K562 (cell line): Measurements from ENCODE around the gene RGS14. TPM values are rescaled to one million over a fixed set of nuclear protein-coding genes. Genes with fewer than 3 reads are reported as not detected.

Source experiments
- ARID1B ChIP-seq: fragments of 450-650 bp; IDR thresholded peaks from 2 replicates; pipeline ENCODE4 v1.6.1; 2016; ENCODE audit warnings: antibody characterized with exemption, mild to moderate bottlenecking, inconsistent platforms
- BACH1 ChIP-seq: fragments of 200-800 bp; sonication (Bioruptor generic); IDR thresholded peaks from 2 replicates; pipeline ENCODE4 v1.6.1; 2016; ENCODE audit warnings: missing genetic modification characterization, missing compliant biosample characterization
- BMI1 ChIP-seq: fragments of 150-350 bp; IDR thresholded peaks from 2 replicates; pipeline ENCODE4 v1.6.1; 2014; ENCODE audit warnings: low read length
- CC2D1A ChIP-seq: fragments of 450-650 bp; IDR thresholded peaks from 2 replicates; pipeline ENCODE4 v1.6.1; 2017; ENCODE audit warnings: mild to moderate bottlenecking
- GABPB1 ChIP-seq: sonication (generic); formaldehyde crosslinking; IDR thresholded peaks from 2 replicates; pipeline ENCODE4 v1.8.0; 2022; ENCODE audit warnings: mild to moderate bottlenecking, missing genetic modification reagents
- HEY1 ChIP-seq: fragments of 250-450 bp; sonication (Bioruptor Pico); IDR thresholded peaks from 2 replicates; pipeline ENCODE4 v1.5.0; 2020; ENCODE audit warnings: mild to moderate bottlenecking, moderate library complexity, borderline replicate concordance
- KAT8 ChIP-seq: fragments of 450-650 bp; IDR thresholded peaks from 2 replicates; pipeline ENCODE4 v1.6.1; 2016; ENCODE audit warnings: low read depth, mild to moderate bottlenecking
- KDM1A ChIP-seq, 2 experiments: fragments of 450-650 bp; IDR thresholded peaks; 2 replicates each; pipeline ENCODE4 v1.6.1; 2016; ENCODE audit warnings: mild to moderate bottlenecking in 2 of 2
- L3MBTL2 ChIP-seq: fragments of 450-650 bp; IDR thresholded peaks from 2 replicates; pipeline ENCODE4 v1.6.1; 2016; ENCODE audit warnings: mild to moderate bottlenecking, moderate library complexity
- LCOR ChIP-seq: sonication (generic); formaldehyde crosslinking; IDR thresholded peaks from 2 replicates; pipeline ENCODE4 v1.8.0; 2022; ENCODE audit warnings: mild to moderate bottlenecking, missing genetic modification reagents
- MAFG ChIP-seq: fragments of 450-650 bp; conservative IDR thresholded peaks from 2 replicates; pipeline ENCODE4 v1.6.1; 2016; ENCODE audit warnings: missing genetic modification characterization, missing compliant biosample characterization
- RB1 ChIP-seq: fragments of 450-650 bp; IDR thresholded peaks from 2 replicates; pipeline ENCODE4 v1.6.1; 2017; ENCODE audit warnings: low read depth, mild to moderate bottlenecking
- RBM17 ChIP-seq: fragments of 200-400 bp; formaldehyde crosslinking; IDR thresholded peaks from 2 replicates; pipeline ENCODE4 v1.6.1; 2017; ENCODE audit warnings: low read depth, mild to moderate bottlenecking, low read length, borderline replicate concordance
- RCOR1 ChIP-seq, 2 experiments: IDR thresholded peaks; 2 replicates each; pipeline ENCODE4 v1.6.1; 2012; ENCODE audit warnings: low read depth in 2 of 2, low read length in 2 of 2, borderline replicate concordance in 1 of 2, improper control_type of control experiment in 1 of 2
- SMC3 ChIP-seq: conservative IDR thresholded peaks from 2 replicates; pipeline ENCODE4 v1.6.1; 2011; ENCODE audit warnings: low read depth, low read length, improper control_type of control experiment; ENCODE audit not compliant: insufficient read depth
- ZBTB7A ChIP-seq: IDR thresholded peaks from 2 replicates; pipeline ENCODE4 v1.6.1; 2011; ENCODE audit warnings: low read depth, mild to moderate bottlenecking, low read length, moderate library complexity, borderline replicate concordance; ENCODE audit not compliant: control insufficient read depth
- ZNF224 ChIP-seq: sonication (generic); formaldehyde crosslinking; IDR thresholded peaks from 2 replicates; pipeline ENCODE4 v1.8.0; 2022; ENCODE audit warnings: mild to moderate bottlenecking, missing genetic modification reagents
- ZNF431 ChIP-seq: sonication (generic); formaldehyde crosslinking; IDR thresholded peaks from 2 replicates; pipeline ENCODE4 v1.8.0; 2022; ENCODE audit warnings: mild to moderate bottlenecking, missing genetic modification reagents
- ZNF561 ChIP-seq: fragments of 450-650 bp; formaldehyde crosslinking; conservative IDR thresholded peaks from 2 replicates; pipeline ENCODE4 v1.4.0; 2020; ENCODE audit warnings: mild to moderate bottlenecking, moderate library complexity
- polyA plus RNA-seq, 8 experiments: library from polyadenylated mRNA; depleted of rRNA in 4 of 8; stranded (reverse) in 5 of 8; unstranded in 3 of 8; fragments of >200 nt; fragmentation: Nextera tagmentation in 2 of 8; fragmentation: Illumina TruSeq in 1 of 8; extraction: Ambion mirVana in 2 of 8; extraction: Trizol in 1 of 8; gene quantifications; 2 replicates each; pipeline versions ENCODE4 v1.2.1 to v1.2.3, GENCODE V29; 2011 to 2014; ENCODE audit warnings: inconsistent platforms in 1 of 8, missing spikeins in 1 of 8
- total RNA-seq, 7 experiments: library from RNA; depleted of rRNA in 6 of 7; stranded (reverse); fragments of >200 nt in 6 of 7; fragmentation: Illumina TruSeq in 2 of 7; extraction: Trizol in 2 of 7; gene quantifications; 2 replicates each; pipeline versions ENCODE4 v1.2.1 to v1.2.3, GENCODE V29; 2011 to 2021; ENCODE audit warnings: low replicate concordance in 1 of 7
- TF ChIP-seq, protein P1 (sequence below): fragments of 450-650 bp; IDR thresholded peaks from 2 replicates; pipeline ENCODE4 v1.6.1; 2014; ENCODE audit warnings: low read depth, mild to moderate bottlenecking, moderate library complexity, borderline replicate concordance
- TF ChIP-seq, protein P2 (sequence below): sonication (generic); IDR thresholded peaks from 2 replicates; pipeline ENCODE4 v1.6.1; 2016
- TF ChIP-seq, protein P3 (sequence below): fragments of 250-450 bp; sonication (Bioruptor Pico); IDR thresholded peaks from 2 replicates; pipeline ENCODE4 v1.8.0; 2021; ENCODE audit warnings: mild to moderate bottlenecking, moderate library complexity
- TF ChIP-seq, protein P4 (sequence below): fragments of 450-650 bp; IDR thresholded peaks from one replicate; pipeline ENCODE4 v1.6.1; 2018; ENCODE audit warnings: mild to moderate bottlenecking, moderate library complexity; ENCODE audit not compliant: partially characterized antibody

Gene RGS14
- total and polyA plus RNA-seq, 9 of the 15 experiments (the other 6 are each of a cell fraction or from before 2014, with no cell fraction given) = 0.28 to 75.9 (median 34.5) TPM

DNA sequence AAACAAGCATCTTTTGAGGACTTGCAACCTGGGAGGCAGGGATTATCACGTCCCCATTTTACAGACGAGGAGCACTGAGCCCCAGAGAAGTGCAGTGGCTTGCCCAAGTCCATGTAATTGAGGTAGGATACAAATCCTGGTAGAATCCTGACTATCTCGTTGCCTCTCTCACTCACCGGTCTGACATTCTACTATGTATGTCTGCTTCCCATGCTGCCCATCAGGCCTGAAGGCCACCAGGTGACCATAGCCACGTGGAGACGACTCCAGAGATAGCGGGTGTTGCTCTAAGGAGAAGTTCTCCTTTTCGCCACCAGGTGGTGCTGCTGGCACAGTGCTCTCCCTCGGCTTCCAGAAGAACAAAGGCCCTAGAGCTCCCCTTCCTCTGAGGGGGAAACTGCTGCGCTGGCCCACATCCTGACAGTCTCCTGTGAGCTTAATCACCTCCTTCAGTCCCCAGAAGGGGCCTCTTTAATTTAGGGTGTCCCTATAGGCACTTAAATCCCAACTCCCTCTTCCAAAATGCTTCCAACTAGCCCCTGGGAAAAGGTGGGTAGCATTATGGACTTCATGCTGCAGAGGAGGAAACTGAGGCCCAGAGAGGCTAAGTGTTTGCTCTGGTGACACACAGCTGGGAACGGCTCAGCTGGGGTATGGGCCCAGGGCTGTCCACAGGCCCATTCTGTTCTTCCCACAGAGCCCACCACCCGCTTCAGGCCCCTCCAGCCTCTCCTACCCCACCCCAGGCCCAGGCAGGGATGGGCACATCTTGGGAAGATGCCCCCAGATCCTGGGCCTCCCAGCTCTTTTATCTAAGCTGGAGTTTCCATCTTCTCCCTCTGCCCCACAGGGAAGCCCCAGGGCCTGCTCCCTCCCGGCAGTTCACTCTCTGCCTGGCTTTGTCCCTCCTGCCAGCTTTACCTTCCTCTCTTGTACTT, 32.9 kb downstream of the RGS14 start (continued):
- TF ChIP-seq MAFG = no peak
- no peak for TF ChIP-seq LCOR (CRISPR knock-in tag)
- peak; percentile 38 to 82; a peak in 3 of 4 replicates for TF ChIP-seq KDM1A (IDR thresholded peaks at IDR 0.05)
- TF ChIP-seq GABPB1 (CRISPR knock-in tag) = 0 out of 2 replicates have a peak, but pooled peaks have one; percentile 41
- TF ChIP-seq ZBTB7A = peak; percentile 67; the same call in 1 of the 2 replicates
- peak; percentile 39; the same call in 1 of the 2 replicates for TF ChIP-seq RB1
- TF ChIP-seq ZNF561 (CRISPR knock-in tag) = no peak
- TF ChIP-seq RCOR1 (IDR thresholded peaks at IDR 0.05; ENCODE audit: borderline replicate concordance in 1 of 2, low read depth in 2 of 2, low read length in 2 of 2) = 0 out of 4 replicates have a peak, but pooled peaks of 1 of the 2 experiments have one; percentile 20
- TF ChIP-seq, protein P1, sequence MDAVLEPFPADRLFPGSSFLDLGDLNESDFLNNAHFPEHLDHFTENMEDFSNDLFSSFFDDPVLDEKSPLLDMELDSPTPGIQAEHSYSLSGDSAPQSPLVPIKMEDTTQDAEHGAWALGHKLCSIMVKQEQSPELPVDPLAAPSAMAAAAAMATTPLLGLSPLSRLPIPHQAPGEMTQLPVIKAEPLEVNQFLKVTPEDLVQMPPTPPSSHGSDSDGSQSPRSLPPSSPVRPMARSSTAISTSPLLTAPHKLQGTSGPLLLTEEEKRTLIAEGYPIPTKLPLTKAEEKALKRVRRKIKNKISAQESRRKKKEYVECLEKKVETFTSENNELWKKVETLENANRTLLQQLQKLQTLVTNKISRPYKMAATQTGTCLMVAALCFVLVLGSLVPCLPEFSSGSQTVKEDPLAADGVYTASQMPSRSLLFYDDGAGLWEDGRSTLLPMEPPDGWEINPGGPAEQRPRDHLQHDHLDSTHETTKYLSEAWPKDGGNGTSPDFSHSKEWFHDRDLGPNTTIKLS = peak; percentile 81
- no peak; the same call in 1 of the 2 replicates for TF ChIP-seq ARID1B
- TF ChIP-seq L3MBTL2 = peak; percentile 93
- TF ChIP-seq ZNF224 (CRISPR knock-in tag) = no peak
- TF ChIP-seq, protein P2, sequence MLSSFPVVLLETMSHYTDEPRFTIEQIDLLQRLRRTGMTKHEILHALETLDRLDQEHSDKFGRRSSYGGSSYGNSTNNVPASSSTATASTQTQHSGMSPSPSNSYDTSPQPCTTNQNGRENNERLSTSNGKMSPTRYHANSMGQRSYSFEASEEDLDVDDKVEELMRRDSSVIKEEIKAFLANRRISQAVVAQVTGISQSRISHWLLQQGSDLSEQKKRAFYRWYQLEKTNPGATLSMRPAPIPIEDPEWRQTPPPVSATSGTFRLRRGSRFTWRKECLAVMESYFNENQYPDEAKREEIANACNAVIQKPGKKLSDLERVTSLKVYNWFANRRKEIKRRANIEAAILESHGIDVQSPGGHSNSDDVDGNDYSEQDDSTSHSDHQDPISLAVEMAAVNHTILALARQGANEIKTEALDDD = no peak
- TF ChIP-seq RBM17 = no peak
- TF ChIP-seq KAT8 = no peak
- TF ChIP-seq, protein P3, sequence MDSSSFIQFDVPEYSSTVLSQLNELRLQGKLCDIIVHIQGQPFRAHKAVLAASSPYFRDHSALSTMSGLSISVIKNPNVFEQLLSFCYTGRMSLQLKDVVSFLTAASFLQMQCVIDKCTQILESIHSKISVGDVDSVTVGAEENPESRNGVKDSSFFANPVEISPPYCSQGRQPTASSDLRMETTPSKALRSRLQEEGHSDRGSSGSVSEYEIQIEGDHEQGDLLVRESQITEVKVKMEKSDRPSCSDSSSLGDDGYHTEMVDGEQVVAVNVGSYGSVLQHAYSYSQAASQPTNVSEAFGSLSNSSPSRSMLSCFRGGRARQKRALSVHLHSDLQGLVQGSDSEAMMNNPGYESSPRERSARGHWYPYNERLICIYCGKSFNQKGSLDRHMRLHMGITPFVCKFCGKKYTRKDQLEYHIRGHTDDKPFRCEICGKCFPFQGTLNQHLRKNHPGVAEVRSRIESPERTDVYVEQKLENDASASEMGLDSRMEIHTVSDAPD (CRISPR knock-in tag) = no peak
- TF ChIP-seq, protein P4, sequence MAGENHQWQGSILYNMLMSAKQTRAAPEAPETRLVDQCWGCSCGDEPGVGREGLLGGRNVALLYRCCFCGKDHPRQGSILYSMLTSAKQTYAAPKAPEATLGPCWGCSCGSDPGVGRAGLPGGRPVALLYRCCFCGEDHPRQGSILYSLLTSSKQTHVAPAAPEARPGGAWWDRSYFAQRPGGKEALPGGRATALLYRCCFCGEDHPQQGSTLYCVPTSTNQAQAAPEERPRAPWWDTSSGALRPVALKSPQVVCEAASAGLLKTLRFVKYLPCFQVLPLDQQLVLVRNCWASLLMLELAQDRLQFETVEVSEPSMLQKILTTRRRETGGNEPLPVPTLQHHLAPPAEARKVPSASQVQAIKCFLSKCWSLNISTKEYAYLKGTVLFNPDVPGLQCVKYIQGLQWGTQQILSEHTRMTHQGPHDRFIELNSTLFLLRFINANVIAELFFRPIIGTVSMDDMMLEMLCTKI = no peak
- peak; percentile 76; the same call in 1 of the 2 replicates for TF ChIP-seq CC2D1A
- TF ChIP-seq ZNF431 (CRISPR knock-in tag) = no peak
- no peak for TF ChIP-seq BACH1 (tag)
- no peak for TF ChIP-seq BMI1
- no peak for TF ChIP-seq HEY1 (CRISPR knock-in tag)
- peak; percentile 90 for TF ChIP-seq SMC3
